ENCODE results near the gene YPEL2.

DNA sequence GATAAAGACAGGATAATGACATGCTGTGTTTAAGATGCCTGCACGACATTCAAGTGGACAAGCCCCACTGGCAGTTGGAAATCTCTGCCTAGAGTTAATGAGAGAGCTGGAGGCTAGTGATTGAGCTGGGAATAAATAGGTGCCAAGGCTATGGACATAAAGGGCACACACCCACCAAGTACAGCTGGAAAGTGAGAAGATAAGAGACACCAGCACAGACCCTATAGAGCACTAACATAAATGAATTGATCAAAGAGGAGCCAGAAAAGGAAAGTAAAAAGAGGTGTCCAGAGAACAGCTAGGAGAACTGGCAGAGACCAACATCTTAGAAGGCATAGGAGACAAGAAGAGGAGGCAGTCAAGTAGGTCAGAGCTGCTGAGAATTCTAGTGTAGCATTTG is 101.2 kb downstream of the YPEL2 start:
- TF ChIP-seq POLR2A (IDR thresholded peaks at IDR 0.05) = no peak
- TF ChIP-seq, protein P1, sequence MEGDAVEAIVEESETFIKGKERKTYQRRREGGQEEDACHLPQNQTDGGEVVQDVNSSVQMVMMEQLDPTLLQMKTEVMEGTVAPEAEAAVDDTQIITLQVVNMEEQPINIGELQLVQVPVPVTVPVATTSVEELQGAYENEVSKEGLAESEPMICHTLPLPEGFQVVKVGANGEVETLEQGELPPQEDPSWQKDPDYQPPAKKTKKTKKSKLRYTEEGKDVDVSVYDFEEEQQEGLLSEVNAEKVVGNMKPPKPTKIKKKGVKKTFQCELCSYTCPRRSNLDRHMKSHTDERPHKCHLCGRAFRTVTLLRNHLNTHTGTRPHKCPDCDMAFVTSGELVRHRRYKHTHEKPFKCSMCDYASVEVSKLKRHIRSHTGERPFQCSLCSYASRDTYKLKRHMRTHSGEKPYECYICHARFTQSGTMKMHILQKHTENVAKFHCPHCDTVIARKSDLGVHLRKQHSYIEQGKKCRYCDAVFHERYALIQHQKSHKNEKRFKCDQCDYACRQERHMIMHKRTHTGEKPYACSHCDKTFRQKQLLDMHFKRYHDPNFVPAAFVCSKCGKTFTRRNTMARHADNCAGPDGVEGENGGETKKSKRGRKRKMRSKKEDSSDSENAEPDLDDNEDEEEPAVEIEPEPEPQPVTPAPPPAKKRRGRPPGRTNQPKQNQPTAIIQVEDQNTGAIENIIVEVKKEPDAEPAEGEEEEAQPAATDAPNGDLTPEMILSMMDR (IDR thresholded peaks at IDR 0.05) = no peak
